ENCODE data around the gene CCDC14.
"Not testable (repeated sequence)": the region's sequence is repeated elsewhere in the genome, so short reads cannot be mapped to it uniquely, and the experiment has no call there.

CCDC14 gene

DNA sequence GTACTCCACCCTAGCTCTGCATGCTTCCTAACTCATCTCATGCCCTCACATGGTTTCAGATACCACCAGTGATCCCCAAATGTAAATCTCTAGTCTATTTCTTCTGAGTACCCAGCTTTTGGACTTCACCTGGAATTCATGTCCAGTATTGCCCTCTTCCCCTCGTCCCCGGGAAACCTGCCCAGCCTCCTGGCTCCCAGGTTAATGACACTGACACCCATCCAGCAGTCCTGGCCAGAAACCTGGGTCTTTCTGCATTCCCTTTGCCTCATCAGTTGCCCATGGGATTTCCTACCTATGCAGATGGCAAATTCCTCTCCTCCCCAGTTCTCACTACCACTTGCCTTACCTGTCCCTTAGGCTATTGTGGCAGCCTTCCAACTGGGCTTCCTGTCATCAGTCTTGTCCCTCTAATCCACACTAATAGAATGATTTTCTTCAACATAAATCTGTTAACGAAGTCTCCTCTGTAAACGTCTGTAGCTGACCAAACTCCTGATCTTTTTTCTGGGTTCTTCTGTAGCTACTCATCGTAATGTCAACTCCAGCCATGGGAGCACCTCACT, 61.6 kb downstream of the CCDC14 start:
- no peak for DNase-seq (ENCODE audit: low spot score)

DNA sequence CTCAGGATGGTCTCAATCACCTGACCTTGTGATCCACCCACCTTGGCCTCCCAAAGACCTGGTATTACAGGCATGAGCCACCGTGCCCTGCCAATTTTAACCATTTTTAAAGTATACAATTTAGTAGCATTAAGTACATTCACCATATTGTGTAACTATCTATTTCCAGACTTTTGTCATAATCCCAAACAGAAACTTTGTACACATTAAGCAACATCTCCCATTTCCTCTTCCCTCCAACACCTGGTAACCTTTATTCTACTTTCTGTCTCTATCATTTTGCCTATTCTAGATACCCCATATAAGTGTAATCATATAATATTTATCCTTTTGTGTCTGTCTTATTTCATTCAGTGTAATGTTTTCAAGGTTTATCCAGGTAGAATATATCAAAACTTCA, 68.0 kb downstream of the CCDC14 start:
- DNase-seq (ENCODE audit: low spot score), result no peak

DNA sequence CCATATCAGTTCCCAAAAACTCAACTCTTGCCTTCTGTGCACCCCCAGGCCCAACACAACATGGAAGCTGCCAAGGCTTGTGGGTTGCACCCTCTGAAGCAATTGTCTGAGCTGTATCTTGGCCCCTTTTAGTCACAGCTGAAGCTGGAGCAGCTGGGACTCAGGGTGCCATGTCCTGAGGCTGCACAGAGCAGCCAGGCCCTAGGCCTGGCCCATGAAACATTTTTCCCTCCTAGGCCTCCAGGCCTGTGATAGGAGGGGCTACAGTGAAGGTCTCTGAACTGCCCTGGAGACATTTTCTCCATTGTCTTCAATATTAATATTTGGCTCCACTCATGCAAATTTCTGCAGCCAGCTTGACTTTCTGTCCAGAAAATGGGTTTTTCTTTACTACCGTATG, 68.8 kb downstream of the CCDC14 start:
- DNase-seq (ENCODE audit: low spot score), result no peak

DNA sequence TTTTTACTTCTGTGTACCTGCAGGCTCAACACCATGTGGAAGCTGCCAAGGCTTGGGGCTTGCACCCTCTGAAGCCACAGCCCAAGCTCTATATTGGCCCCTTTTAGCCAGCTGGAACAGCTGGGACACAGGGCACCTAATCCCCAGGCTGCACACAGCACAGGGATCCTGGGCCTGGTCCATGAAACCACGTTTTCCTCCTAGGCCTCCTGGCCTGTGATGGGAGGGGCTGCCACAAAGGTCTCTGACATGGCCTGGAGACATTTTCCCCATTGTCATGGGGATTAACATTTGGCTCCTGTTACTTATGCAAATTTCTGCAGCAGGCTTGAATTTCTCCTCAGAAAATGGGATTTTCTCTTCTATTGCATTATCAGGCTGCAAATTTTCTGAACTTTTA, 70.0 kb downstream of the CCDC14 start:
- not testable (repeated sequence) for DNase-seq (ENCODE audit: low spot score)

DNA sequence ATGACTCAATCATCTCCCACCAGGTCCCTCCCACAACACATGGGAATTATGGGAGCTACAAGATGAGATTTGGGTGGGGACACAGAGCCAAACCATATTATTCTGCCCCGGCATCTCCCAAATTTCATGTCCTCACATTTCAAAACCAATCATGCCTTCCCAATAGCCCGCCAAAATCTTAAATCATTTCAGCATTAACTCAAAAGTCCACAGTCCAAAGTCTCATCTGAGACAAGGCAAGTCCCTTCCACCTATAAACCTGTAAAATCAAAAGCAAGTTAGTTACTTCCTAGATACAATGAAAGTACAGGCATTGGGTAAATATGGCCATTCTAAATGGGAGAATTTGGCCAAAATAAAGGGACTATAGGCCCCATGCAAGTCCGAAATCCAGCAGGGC, 70.9 kb downstream of the CCDC14 start:
- DNase-seq (ENCODE audit: low spot score), result not testable (repeated sequence)

DNA sequence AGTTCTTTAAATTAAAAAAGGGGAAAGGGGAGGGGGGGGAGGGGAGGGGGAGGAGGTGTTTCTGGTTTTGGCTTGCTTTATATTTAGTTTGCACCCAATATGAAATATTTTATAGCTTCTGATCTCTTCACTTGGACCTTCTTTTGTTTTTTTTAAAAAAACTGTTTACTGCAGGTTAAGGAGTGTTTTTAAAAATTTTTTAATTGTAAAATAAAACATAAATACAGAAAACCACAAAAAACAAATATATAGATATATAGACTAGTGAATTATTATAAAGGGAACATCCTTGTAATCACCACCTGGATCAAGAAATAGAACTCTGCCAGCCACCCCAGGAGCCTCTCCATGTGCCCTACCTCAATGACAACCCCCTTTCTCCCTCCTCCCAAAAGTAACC, 76.0 kb downstream of the CCDC14 start:
- no peak for DNase-seq (ENCODE audit: low spot score)

DNA sequence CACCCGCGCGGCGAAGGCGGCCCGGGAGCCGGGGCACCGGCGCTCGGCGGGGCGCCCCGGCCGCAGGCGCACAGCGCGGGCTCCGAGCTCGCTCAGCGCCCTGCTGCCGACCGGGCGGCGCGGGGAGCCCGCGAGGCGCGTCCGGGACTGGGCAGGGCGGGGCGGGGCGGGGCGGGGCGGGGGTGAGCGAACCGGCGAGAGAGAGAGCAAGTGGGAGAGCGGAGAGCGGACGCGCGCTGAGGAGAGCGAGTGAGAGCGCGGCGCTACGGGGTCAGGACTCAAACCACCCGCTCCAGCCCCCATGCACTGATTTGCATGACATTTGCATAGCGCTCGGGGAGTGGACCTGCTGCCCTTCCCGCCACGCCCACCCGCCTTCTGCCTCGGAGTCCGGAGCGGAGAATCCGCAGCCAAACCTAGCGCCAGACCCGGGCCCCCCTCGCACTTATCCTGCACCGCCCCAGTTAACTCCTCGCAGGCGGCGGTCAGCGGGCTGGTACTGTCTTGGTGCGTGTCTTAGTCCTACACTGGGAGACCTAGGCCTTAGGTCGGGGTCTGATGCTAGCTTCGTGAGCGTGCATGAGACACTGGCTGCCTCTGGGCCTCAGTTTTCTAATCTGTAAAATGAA, 76.7 kb downstream of the CCDC14 start, which contains the start of gene MYLK:
MYLK (minus strand) TSS at position 130 of the 629 bp plus-strand sequence. CDS start 90,491 bp downstream, outside the sequence.
- DNase-seq (ENCODE audit: low spot score), result peak; percentile 1

DNA sequence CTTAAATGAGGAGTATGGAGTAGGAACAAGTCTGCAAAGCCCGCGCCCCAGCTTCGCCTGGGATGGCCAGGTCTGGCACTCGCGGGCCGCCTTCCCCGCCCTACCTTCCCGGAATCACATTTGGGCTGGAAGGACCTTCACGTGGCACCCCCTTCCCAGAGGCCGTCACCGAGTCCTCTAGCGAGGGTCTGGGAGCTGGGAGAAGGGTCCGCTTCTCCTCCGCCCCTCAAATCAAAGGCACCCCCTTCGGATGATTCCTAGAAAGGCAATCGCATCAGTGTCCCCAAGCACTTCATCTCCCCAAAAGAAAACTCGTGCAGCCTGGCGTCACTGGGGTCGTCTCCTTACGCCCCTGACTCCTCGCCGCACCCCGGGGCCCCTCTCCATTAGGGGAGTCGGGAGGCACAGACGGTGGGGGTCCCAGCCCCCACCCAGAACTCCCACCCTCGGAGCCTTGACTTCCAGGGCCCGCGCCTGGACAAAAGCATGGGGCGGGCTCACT, 77.3 kb downstream of the CCDC14 start:
- no peak for DNase-seq (ENCODE audit: low spot score)

DNA sequence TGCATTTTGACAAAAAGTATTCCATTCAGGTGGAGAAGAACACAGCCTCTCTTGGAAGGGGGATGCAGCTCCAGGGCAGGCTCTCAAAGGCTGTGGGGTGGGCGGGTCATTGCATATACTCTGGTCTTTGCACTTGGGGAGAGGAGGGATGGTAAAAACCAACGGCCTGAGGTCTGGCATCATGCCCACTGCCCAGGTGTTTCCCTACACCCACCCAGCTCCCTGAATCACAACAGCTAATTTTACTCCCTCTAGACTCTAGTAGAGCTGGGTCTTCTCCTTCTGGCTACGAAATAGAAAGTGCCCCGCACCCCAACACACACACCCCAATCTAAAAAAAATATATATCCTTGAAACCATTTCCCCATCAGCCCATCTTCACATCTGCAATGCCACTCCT, 77.9 kb downstream of the CCDC14 start:
- DNase-seq (ENCODE audit: low spot score), result no peak

DNA sequence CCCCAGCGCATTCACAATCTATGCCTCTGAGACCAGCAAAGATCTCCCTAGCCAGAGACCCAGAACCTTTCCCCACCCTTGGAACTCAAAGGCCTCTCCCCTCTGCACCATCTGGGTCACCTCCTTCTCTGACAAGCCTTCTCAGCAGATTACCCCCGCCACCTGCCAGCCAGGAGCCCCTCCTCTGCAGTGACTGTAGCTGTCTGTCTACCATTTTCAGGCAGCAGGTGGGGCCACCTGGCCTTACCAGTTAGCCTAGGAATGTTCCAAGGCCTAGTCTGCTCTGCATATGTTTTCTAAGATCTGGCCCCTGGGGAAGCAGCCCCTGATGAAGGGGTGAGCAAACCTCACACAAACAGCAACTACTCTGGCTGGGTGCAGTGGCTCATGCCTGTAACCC, 79.3 kb downstream of the CCDC14 start:
- no peak for DNase-seq (ENCODE audit: low spot score)

DNA sequence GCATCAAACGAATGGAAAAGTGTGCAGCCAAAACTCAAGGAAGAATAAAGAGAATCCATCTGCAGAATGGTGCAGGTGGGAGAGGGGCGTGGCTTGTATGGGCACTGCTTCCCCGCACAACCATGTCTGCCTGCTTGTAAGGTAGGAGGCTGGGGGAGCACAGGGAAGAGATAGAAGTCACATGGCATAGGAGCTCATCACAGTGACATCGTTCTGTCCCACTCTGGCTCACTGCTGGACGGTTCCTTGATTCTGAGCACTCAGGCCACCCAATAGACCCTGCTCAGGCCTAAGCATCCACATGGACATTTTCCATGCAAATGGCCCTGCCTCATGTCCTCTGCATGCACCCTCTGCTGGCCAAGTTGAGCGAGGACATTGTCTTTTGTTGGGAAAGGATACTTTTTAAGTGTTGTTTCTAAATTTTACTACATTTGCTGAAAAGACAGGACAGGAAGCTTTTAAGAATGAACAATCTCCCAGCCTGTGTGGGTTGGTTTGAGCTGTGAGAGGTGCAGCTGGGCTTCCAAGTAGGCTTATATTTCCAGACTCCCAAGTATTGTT, 79.9 kb downstream of the CCDC14 start:
- DNase-seq (ENCODE audit: low spot score), result no peak

DNA sequence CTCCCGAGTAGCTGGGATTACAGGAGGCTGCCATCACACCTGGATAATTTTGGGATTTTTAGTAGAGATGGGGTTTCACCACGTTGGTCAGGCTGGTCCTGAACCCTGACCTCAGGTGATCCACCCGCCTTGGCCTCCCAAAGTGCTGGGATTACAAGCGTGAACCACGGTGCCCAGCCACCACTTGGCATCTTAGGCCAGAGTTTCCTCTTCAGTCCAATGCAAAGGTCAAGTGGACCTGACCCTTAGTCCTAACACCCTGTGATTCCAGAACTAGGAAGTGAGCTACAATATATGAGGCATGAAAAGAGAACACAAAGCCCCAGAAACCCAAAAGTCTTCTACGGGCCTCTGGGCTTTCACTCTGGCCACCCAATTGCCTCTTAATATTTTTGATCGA, 82.2 kb downstream of the CCDC14 start:
- DNase-seq (ENCODE audit: low spot score), result no peak

DNA sequence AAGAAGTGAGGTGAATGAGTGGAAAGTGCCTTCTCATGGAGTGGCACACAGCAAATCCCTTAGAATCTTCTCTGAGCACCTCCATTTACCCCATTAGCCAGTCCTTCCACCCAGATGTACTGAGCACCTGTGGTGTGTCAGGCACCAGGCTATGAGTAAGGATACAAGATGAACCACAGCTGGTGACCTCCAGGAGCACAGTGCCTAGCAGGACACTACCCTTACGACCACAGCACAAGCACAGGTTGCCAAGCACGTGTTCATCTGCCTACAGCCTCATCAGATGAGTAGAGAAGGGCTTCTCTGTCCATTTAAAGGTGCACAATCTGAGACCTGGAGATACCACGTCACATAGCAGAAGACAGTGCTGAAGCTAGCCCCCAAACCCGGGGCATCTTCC, 83.1 kb downstream of the CCDC14 start:
- no peak for DNase-seq (ENCODE audit: low spot score)

DNA sequence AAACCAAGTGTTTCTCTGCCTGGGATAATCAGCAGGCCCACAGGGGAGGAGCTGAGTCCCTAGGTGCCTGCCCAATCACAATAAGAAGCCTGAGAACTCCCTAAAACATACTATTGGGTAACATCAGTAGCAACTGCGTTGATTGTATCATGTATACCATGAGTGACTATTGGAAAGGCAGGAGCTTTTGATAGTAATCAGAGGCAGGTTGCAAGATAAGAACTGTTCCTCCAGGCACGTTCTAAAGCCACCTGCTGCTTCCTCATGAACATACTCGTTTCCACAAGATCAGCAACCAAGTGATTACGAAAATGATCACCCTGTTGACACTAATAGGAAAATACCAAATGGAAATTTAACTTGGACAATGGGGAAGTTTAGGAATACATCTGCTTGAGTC, 83.6 kb downstream of the CCDC14 start:
- DNase-seq (ENCODE audit: low spot score), result no peak

DNA sequence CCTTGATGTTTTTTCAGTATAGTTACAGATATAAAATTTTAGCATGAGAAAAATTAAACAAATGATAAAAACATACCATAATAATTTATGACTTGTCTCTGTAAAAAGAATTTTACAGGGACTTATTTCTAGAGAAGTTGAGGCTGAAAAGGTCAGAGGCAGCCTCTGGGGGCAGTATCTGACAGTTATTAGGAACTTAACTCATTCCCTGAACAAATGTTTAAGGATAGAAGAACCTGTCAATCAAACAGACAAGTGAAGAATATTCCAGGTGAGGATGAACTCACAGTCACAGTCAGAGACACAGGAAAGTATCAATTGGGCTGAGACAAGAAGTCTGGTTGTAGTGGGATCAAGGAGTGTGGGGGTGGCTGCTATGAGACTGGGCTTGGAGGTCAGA, 84.2 kb downstream of the CCDC14 start:
- DNase-seq (ENCODE audit: low spot score), result no peak

DNA sequence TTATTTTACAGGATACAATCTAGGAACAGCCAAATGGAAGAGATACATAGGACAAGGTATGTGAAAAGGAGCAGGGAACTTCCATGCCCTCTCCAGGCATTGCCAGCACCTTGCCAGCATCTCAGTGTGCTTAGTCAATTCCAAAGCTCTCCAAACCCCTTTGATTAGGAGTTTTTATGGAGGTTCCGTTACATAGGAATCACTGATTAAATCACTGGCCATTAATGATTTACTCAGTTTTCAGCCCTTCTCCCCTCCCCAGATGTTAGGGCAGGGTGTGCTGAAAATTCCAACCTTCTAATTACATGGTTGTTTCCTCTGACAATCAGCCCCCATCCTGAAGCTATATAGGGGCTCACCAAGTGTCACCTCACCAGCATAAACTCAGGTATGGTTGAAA, 88.4 kb downstream of the CCDC14 start:
- no peak for DNase-seq (ENCODE audit: low spot score)

DNA sequence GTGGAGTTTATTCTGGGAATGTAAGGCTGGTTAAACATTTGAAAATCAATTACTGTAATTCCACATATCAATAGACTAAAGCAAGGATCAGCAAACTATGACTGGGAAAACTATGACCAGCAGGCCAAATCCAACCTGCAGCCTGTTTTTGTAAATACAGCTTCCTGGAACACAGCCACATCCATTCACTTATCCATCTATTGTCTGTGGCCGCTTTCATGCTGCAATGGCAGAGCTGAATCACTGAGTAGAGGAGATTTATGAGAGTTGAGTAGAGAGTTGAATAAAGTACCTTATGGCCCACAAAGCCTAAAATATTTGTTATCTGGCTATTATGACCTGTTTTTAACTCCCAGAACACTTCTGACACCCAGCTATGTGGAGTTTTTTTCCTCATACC, 89.1 kb downstream of the CCDC14 start:
- no peak for DNase-seq (ENCODE audit: low spot score)

DNA sequence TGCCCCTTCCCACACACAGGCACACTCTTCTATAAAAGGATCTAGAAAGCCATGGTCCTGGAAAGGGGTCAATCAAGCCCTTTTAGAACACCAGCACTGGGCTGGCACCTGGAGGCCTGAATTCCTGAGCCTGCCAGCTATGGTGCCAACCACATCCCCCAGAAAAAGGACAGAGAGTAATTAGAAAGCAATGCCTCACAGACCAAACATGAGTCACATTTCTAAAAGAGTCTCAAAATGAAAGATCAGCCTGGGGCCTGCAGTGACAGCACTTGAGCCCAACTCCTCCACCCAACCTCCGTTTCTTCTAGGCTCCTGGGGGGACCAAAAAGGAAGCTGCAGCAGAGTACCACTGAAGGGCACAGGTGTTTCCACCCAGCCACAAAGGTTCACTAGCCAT, 91.0 kb downstream of the CCDC14 start:
- no peak for DNase-seq (ENCODE audit: low spot score)

DNA sequence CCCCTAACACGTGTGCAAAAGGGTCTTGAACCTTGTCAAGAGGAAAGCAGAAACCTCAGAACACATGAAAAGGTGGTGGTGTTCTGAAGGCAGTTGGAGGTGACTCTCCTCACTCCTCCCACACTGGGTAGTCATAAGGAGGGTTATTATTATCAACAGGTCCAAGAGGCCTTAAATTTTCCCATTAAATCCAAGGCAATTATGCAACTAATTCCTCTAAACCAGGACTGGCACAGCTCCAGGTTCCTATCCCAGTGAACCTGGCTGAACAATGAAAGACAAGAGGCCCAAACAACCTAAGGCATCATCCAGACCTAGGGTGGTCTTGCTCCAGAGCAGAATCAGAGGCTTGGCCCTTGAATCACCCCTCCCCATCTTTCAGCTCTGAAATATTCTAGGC, 91.9 kb downstream of the CCDC14 start:
- DNase-seq (ENCODE audit: low spot score), result no peak

DNA sequence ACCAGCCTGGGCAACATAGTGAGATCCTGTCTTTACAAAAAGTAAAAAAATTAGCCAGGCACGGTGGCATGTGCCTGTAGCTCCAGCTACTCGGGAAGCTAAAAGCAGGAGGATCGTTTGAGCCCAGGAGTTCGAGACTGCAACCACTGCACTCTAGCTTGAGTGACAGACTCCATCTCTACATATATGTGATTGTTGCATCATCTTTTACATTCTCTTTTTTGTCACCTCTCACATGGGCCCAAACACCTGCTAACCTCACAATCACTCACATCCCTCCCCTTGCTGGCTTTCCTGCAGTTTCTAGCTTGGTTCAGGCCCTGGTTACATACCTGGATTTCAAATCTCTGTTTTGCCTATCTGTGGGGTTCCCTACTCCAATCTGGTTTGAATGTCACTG, 96.3 kb downstream of the CCDC14 start:
- no peak for DNase-seq (ENCODE audit: low spot score)
